OCI-LY3 (cell line): ENCODE results near the gene SETD5.

Experiments
- H2AFZ ChIP-seq: fragments of 200-600, 300-600 bp; shearing (Covaris generic); 2 replicates; pipeline ENCODE4 v1.6.0; 2014; ENCODE audit warnings: antibody characterized with exemption, low read depth, low read length
- H3K27ac ChIP-seq: fragments of 200-600, 300-600 bp; sonication (generic); 2 replicates; pipeline ENCODE4 v1.5.1; 2014; ENCODE audit warnings: mild to moderate bottlenecking, low read length, moderate library complexity, mixed read lengths
- H3K27me3 ChIP-seq: fragments of 200-600, 300-600 bp; sonication (generic); 2 replicates; pipeline ENCODE4 v1.6.1; 2014; ENCODE audit warnings: low read depth, low read length, mixed read lengths
- H3K36me3 ChIP-seq: fragments of 200-600, 300-600 bp; sonication (generic); replicated peaks from 2 replicates; pipeline ENCODE3; 2014; ENCODE audit warnings: low read depth, low read length, mixed read lengths
- H3K4me1 ChIP-seq: fragments of 300-600, 200-600 bp; sonication (generic); 2 replicates; pipeline ENCODE4 v1.6.1; 2014; ENCODE audit warnings: low read length, mixed read lengths
- H3K4me2 ChIP-seq: fragments of 200-600, 300-600 bp; sonication (generic); 2 replicates; pipeline ENCODE4 v1.6.1; 2014; ENCODE audit warnings: low read length, mixed read lengths
- H3K4me3 ChIP-seq: fragments of 300-600, 200-600 bp; sonication (generic); 2 replicates; pipeline ENCODE4 v1.5.1; 2014; ENCODE audit warnings: antibody characterized with exemption, mild to moderate bottlenecking, low read length, moderate library complexity
- H3K79me2 ChIP-seq: fragments of 300-600, 200-600 bp; shearing (Covaris generic); 2 replicates; pipeline ENCODE4 v1.6.1; 2014; ENCODE audit warnings: mild to moderate bottlenecking, low read length, mixed read lengths
- H3K9ac ChIP-seq: fragments of 300-600, 200-600 bp; shearing (Covaris generic); 2 replicates; pipeline ENCODE4 v1.6.0; 2014; ENCODE audit warnings: mild to moderate bottlenecking, low read length, moderate library complexity
- H3K9me3 ChIP-seq: fragments of 200-600, 300-600 bp; shearing (Covaris generic); 2 replicates; pipeline ENCODE4 v1.6.1; 2014; ENCODE audit warnings: low read length, mixed read lengths; ENCODE audit not compliant: insufficient read depth
- H4K20me1 ChIP-seq: fragments of 200-600, 300-600 bp; sonication (generic); 2 replicates; pipeline ENCODE4 v1.6.1; 2016; ENCODE audit warnings: low read length, mixed read lengths; ENCODE audit not compliant: insufficient read depth
- CTCF ChIP-seq: fragments of 200-600, 300-600 bp; sonication (generic); IDR thresholded peaks from 2 replicates; pipeline ENCODE4 v1.5.1; 2014; ENCODE audit warnings: antibody characterized with exemption, low read length, low read depth
- EZH2phosphoT487 ChIP-seq: fragments of 200-600 bp; shearing (Covaris generic); IDR thresholded peaks from 2 replicates; pipeline ENCODE4 v1.6.1; 2018; ENCODE audit warnings: antibody characterized with exemption, mixed run types, low read depth

The SETD5 gene

GRCh38 chr3:9514306-9514705 is 116.9 kb downstream of the SETD5 start:
- Histone ChIP-seq H4K20me1 (no peaks in the 10 kb centered on the region), H3K27ac (no peak overlapping the region), H3K9ac (no peak overlapping the region), H3K79me2 (no peaks in the 10 kb centered on the region), H3K4me3 (no peak overlapping the region), H3K36me3 (no peaks in the 10 kb centered on the region), H3K27me3 (peaks cover 1% of the 10 kb centered on the region; the same call in 1 of the 2 replicates), H3K9me3 (no peaks in the 10 kb centered on the region), H3K4me1 (no peaks in the 10 kb centered on the region), H2AFZ (no peak overlapping the region), H3K4me2 (no peak overlapping the region)
- no peak for TF ChIP-seq EZH2phosphoT487
- TF ChIP-seq CTCF = no peak

GRCh38 chr3:9514956-9515355 is 117.5 kb downstream of the SETD5 start:
- no peaks in the 10 kb centered on the region for H3K9me3 ChIP-seq
- no peak overlapping the region for H3K9ac ChIP-seq
- TF ChIP-seq CTCF (no peak), EZH2phosphoT487 (no peak)

GRCh38 chr3:9525078-9525477 is 127.7 kb downstream of the SETD5 start:
- H3K79me2 ChIP-seq = no peaks in the 10 kb centered on the region
- H4K20me1 ChIP-seq = no peaks in the 10 kb centered on the region
- H3K27ac ChIP-seq = no peak overlapping the region
- TF ChIP-seq EZH2phosphoT487 (no peak), CTCF (no peak)
- H3K4me2 ChIP-seq = no peak overlapping the region
- H3K9me3 ChIP-seq = no peaks in the 10 kb centered on the region
- no peak overlapping the region for H3K9ac ChIP-seq
- peaks cover 3% of the 10 kb centered on the region for H3K27me3 ChIP-seq
- H3K4me1 ChIP-seq = no peaks in the 10 kb centered on the region
- H2AFZ ChIP-seq = no peak overlapping the region
- no peaks in the 10 kb centered on the region for H3K36me3 ChIP-seq
- no peak overlapping the region for H3K4me3 ChIP-seq

More at GRCh38 chr3:9514956-9515355, 117.5 kb downstream of the SETD5 start:
- H3K27ac ChIP-seq = no peak overlapping the region
- no peaks in the 10 kb centered on the region for H3K36me3 ChIP-seq
- no peaks in the 10 kb centered on the region for H3K4me1 ChIP-seq
- H3K4me3 ChIP-seq = no peak overlapping the region
- H3K79me2 ChIP-seq = no peaks in the 10 kb centered on the region
- no peak overlapping the region for H2AFZ ChIP-seq
- H3K27me3 ChIP-seq = peaks cover 5% of the 10 kb centered on the region; the same call in 1 of the 2 replicates
- H4K20me1 ChIP-seq = no peaks in the 10 kb centered on the region
- no peak overlapping the region for H3K4me2 ChIP-seq
